ELR (cell line): ENCODE data around the gene EPN2.

ENCODE experiments used
- DNase-seq: peaks from one replicate; pipeline ENCODE4 v3.0.0-alpha.2; 2015; ENCODE audit warnings: low read depth

The EPN2 gene

GRCh38 chr17:19311421-19312215, 74.5 kb downstream of the EPN2 start:
- peak; percentile 77 for DNase-seq

DNA sequence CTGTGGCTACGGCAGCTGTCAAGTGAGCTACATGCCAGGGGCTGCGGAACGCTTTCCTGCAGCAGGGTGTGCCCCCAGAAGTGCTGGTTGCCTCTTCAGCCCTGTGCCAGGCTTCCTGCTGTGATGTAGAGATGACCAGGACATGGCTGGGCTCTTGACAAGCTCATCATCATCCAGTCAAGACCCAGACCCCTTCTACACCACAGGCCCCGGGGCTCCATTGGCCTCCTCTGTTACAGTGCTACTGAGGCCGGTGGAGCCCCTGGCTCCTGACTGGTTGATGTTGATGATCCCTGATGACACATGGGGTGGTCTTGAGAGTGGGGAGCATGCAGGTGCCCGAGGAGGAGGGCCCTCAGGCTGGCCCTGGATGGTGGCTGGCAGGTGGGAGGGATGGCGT, 75.2 kb downstream of the EPN2 start:
- no peak for DNase-seq

DNA sequence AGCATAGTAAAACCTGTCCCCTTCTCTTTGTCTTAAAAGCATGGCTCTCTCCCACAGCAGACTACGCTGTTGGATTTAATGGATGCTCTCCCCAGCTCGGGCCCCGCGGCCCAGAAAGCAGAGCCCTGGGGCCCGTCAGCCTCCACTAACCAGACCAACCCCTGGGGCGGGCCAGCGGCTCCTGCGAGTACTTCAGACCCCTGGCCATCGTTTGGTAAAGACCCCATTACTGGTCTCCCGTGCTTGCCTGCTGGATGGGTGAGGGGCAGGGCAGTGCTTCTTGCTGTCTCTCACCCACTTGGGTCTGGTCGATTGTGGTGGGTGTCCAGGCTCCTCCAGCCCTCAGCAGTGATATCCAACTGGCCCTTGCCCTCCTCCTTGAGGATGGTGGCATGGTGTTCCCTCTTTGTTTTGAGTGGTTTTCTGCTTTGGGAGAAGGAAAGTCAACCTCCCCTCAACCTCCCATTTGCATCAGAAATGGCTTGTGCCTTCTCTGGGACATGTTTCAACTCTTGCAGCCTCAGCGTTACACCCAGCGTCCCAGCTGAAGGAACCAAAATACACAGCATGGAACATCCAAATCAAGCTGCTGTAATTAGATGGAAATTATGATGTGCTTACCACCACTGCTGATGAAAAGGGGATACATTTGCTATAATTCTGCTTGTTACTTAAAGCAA, 76.0 kb downstream of the EPN2 start:
- DNase-seq = no peak

- DNase-seq = no peak
Observed at GRCh38 chr17:19313746-19314651, 76.8 kb downstream of the EPN2 start.

DNA sequence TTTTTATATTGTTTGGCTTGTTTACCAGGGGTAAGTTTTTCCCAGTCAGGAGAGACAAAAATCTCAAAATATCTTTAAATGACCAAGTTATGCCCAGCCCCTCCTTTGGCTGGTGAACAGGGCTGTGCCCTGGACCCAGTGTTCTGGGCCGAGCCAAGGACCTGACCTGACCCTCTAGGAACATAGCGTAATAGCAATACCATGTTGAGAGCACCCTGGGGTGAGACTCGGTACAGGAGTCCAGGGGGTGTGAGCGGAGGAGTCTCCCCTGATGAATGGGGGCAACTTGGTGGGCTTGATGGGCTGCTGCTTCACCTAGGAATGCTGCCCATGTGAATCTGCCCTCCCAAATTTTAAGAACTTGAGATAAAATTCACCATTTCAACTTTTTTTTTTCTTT, 77.9 kb downstream of the EPN2 start:
- no peak for DNase-seq

DNA sequence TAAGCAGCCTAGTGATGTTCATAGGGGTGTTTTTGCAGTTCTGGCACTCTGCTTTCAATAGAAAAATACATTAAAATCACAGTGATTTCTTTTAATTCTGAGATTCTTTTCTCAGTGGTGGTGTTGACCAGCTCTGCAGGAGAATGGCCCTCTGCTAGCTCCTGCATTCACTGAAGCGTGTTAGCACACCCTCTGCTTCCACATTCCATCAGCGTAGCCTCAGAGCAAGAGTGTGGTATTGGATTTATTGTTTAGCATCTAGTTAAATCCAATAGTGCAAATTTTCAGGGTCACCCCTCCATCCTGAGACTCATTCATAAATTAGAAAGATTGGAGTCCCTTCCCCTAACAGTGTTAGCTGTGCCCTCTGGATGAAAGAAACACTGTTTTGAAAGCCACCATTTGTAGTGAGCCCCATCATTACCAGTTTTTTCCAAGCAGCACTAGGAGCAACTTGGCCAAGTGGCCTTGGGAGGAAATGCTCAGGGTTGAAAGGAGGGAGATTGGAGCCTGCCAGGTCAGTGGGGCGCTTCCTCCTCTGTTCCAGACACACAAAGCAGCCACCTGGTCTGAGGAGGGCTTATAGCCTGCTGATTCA, 79.7 kb downstream of the EPN2 start:
- no peak for DNase-seq

DNA sequence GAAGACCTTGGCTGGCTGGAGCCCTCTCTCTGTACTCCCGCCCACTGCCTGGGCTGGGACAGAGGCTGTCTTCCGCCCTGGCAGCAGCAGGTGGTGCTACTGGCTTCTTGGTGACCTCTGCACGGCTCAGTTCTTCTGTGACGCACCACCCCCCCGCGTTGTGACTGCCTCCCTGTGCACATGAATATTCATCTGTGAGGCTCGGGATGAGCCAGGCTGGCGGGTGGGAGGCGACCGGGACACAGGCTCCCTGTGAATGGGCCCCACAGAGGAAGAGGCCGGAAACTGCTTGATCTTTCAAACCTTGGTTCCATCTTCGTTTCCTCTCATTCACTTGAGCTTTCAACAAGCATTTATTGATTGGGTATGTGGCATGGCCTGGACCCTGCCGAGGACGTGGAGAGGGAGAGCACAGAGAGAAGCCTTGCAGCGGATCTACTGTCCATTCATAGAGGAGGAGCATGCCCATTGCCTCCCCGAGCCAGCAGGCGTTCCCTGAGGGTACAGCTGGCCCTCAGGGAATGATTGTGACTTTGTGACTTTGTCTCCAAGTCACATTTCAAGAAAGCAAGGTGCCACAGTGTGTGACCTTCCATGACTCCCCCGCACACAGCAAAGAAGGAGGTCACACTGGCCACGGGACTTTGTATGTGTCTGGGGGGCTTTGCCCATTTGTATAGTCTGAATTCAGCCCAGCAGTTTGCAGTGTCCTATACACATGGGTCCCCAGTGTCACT, 80.4 kb downstream of the EPN2 start:
- peak; percentile 81 for DNase-seq

GRCh38 chr17:19318611-19319010, 81.4 kb downstream of the EPN2 start:
- DNase-seq = no peak

DNA sequence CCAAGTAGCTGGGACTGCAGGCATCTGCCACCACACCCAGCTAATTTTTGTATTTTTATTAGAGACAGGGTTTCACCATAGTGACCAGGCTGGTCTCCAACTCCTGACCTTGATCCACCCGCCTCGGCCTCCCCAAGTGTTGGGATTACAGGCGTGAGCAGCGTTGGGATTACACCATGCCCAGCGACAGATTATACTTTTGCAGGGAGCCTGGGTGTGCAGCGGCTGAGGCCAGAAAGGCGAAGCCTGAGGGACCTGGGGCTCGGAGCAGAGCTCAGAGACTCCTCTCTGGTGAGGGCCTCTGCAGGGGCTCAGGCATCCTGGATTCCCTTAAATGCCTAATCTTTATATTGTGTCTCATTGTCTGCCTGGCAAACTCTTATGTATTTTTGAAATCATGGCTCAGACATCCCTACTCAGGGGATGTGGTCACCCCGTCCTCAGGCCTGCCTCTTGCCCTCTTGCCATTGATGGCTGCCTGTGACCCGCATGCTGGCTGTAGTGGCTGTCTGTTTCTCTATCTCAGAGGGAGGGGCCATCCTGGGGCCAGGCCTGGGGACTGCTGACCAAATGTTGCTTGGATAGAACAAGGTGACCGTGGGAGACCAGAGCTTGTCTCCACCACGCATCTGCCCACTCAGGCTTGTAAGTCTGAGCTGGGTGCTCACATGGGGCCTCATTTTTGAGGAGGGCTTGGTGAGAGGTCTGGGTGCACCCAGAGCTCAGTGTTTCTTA, 82.8 kb downstream of the EPN2 start:
- DNase-seq = no peak

DNA sequence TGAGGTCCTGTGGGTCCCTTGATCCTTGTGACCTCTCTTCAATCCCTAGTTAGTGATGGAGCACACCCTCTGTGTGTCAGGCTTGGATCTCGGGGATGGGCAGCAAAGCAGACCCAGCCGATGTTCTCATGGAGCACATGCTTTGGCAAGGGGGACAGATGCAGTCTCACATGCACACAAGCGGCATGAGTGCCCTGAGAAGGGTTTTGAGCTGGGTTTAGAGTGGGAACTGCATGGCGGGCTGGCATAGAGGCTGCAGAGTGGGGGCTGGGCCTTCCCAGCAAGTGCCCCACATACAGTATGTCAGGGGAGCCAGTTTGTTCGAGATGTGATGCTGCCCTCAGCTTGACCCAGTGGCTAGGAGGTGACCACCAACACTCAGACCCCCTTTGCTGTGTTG, 83.7 kb downstream of the EPN2 start:
- DNase-seq = no peak

DNA sequence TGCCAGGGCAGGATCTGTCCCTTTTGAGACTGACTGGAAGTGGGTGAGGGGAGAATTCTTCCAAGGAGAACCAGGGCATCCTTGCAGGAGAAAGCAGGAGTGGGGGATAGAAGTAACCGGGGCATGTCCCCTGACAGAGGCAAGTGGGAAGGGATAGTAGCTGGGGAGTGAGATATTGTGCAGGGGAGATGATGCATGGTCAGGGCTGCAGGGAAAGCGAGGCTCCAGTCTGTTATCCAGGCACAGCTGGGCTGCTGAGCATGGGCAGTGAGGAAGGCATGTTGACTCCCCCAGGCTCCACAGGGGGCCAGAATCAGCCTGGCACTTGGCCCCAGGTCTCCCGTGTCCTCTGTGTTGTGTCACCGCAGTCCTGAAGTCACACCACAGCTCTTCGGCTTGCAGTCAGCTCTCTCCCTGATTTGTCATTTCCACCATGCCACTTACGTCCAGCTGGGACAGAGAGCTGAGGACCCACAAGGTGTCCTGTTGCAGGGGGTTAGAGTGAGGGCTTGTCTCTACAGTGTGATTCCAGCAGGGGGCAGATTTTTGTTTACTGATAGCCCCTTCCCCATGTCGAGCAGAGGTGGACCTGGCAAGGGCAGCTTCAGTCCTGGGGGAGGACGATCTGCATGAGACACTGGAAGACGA, 84.4 kb downstream of the EPN2 start:
- no peak for DNase-seq

- no peak for DNase-seq
Observed at GRCh38 chr17:19322129-19322505, 85.0 kb downstream of the EPN2 start.

- DNase-seq = no peak
Observed at GRCh38 chr17:19322861-19323260, 85.7 kb downstream of the EPN2 start.

DNA sequence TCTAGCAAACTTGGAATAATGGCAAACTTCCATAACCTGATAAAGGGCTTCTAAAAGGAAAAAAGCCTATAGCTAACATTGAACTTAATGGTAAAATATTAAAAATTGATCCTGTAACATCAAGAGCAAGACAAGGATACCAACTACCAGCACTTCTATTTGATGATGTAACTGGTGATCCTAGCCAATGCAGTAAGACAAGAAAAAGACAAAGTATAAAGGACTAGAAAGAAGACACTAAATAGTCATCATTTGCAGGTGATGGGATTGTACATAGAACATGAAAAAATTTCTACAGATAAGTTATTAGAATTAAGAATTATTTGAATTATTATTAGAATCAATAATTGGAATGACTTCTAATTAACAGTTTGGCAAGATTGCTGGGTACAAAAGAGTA, 88.4 kb downstream of the EPN2 start:
- no peak for DNase-seq

DNA sequence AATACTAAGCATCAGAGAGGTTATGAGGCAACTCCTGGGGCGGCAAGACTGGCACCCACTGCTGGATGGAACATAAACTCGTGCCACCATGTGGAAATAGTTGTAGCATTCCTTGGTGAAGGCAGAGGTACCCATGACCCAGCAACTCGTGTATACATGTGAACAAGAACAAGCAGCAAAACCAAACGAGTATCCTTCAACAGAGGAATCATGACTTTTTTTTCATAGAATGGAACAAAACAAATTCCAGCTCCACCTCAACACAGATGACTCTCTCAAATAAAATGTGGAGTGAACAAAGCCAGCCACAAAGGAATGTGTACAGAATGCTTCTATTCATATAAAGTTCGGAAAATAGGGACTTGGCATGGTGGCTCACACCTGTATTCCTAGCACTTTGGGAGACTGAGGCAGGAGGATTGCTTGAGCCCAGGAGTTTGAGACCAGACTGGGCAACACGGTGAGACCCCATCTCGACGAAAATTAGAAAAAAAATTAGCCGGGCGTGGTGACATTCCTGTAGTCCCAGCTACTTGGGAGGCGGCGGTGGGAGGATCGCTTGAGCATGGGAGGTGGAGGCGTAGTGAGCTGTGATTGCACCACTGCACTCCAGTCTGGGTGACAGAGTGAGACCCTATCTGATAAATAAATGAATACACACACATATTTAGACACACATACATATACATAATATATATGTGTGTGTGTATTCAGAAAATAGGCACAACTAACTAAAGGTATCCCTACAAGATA, 90.0 kb downstream of the EPN2 start:
- peak; percentile 92 for DNase-seq

DNA sequence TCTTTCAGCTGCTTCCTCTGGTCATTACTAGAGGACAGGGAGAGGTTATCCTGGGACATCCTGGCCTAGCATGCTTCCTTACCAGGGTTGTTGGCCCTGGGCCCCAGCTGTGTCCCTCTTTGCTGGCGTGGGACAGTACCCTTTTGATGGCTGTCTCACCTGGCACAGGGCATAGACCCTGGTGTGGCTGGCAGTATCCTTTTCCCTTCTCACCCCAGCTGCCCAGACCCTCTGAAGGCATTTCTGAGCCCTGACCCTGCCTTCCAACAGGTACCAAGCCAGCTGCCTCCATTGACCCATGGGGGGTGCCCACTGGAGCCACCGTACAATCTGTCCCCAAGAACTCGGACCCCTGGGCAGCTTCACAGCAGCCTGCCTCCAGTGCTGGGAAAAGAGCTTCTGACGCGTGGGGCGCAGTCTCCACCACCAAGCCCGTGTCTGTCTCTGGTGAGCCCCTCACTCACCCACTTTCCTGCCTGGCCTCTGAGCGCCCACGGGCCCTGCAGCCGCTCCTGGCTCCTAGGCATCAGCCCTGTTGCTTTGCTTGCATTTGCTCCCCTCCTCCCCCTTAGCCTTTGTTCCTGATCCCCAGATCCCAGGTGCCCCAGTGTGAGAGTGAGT, 91.4 kb downstream of the EPN2 start:
- no peak for DNase-seq

DNA sequence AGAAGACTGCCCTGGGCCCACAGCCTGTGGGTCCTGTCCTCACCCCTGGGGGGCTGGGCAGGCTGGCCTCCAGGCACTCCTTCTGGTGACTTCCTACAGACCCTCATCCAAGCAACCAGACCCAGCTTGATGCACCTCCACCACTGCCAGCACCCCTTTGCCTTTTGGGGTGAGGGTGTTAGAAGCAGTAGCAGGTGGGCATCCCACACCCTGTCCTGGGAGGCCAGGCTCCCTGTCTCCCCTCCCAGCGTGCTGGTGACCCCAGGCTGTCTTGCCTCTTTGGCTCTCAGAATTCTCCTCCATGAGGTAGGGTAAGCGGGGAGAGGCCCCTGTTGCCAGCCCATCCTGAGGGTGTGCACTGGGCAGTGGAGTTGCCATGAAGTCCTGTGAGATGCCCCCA, 92.0 kb downstream of the EPN2 start:
- DNase-seq = no peak

DNA sequence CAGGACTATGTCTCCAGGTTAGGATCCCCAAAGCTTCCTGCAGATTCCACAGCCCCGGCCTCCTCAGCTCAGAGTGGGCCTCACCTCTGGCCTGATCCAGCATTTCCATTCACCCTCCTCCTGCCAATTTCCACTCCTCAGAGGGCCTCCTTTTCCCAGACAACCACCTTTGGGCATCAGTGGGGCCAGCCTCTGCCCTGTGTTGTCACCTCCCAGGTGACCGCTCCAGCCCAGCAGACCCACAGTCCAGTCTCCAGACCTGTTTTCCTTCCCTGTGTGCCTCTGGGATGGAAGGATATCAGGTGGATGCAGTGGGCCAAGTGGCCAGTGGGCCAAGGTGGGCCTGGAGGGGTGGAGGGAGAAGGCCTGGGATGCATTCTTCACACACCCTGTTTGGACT, 92.7 kb downstream of the EPN2 start:
- no peak for DNase-seq

- DNase-seq = no peak
Observed at GRCh38 chr17:19330271-19330670, 93.1 kb downstream of the EPN2 start.
